Epithelial cell of esophagus (primary cell): ENCODE results near the gene HOXD1.

Experiments used
- DNase-seq: peaks from one replicate; pipeline ENCODE4 v3.0.0; 2010; ENCODE audit warnings: low read depth
- H3K4me3 ChIP-seq: 2 replicates; pipeline ENCODE4 v1.5.1; 2011; ENCODE audit warnings: mild to moderate bottlenecking, low read length, control low read depth
- CTCF ChIP-seq: IDR thresholded peaks from 2 replicates; pipeline ENCODE4 v1.5.1; 2011; ENCODE audit warnings: low read depth, mild to moderate bottlenecking, low read length, control low read depth, inconsistent platforms; ENCODE audit not compliant: insufficient read depth; ENCODE audit errors: missing control alignments

Gene HOXD1

GRCh38 chr2:176145085-176145969, 43.1 kb upstream of the HOXD1 start:
- no peak for TF ChIP-seq CTCF
- no peak overlapping the region for H3K4me3 ChIP-seq
- DNase-seq: no peak

DNA sequence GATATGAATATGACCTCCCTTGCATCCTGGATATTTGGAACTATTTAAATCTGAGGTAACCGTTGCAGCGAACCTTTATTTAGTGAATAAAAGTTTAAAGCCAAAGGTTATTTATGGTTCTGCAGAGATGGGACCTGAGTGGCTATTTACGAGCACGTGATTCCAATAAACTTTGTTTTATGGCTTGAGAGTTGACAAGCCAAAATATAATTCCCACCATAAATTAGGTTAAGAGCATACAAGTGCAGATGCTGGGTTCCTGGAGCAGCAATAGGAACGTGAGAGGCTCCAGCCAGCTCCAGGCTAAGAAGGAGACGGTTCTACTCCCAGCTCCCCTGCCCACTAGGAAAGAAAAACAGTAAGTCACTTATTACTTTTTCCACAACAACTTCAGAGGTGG, 42.4 kb upstream of the HOXD1 start:
- TF ChIP-seq CTCF: no peak
- no peak overlapping the region for H3K4me3 ChIP-seq
- DNase-seq: no peak

DNA sequence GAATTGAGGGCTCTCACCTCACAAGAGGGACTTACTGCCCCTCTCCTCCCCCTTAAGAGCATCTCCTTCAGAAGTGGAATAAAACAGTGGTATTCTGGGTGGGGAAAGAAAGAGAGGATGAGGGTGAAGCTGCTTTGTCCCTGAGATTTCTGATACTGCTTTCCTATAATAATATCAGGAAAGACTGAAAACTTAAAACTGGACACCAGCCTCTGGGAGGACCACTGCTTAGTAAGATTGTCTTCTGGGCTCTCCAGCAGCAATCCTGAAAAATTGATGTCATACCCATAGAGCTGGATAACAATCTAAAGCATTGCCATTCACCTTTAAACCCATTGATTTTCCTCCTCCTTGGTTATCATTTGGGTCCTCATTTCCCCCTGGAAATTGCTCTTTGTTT, 41.8 kb upstream of the HOXD1 start:
- TF ChIP-seq CTCF: no peak
- no peak overlapping the region for H3K4me3 ChIP-seq
- no peak for DNase-seq

DNA sequence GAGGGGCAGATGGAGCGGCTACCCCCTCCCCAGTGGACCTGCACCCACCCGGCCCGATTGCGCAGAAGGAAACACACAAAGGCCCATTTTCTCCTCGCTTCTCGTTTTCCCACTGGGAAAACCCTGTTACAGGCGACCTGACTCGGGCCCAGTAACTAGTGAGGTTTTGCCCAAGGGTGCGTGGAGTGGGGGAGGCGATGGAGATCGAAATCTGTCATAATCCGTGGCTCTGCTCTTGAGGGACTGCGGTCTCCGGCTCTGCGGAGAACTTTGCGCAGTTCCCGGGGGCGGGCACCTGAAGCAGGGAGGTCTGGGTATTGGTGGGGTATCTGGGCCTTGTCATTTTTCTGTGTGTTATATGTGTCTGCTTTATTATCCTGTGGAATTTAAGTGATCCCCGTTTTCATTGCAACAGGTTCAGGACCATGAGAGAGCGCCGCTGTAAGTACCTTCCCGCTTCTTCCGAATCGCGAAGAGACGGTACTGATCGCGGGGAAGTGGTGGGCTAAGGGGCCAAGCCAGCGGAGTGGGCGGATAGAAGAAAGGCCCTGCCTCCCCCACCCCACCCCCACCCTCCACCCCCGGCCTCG, 41.2 kb upstream of the HOXD1 start:
- no peak for DNase-seq
- no peak overlapping the region for H3K4me3 ChIP-seq
- no peak for TF ChIP-seq CTCF

GRCh38 chr2:176147800-176148496, 40.5 kb upstream of the HOXD1 start:
- H3K4me3 ChIP-seq: no peak overlapping the region
- DNase-seq: no peak
- no peak for TF ChIP-seq CTCF

- no peak overlapping the region for H3K4me3 ChIP-seq
- DNase-seq: no peak
- TF ChIP-seq CTCF: no peak
Measured at GRCh38 chr2:176148751-176149421, 39.6 kb upstream of the HOXD1 start.
